Ovary (tissue), 3 donors: ENCODE data around the gene FBXL4.

ENCODE experiments used
- CTCF ChIP-seq, 3 donors: fragments of 450-650 bp in 2 of 3; fragments of 200-600 bp in 1 of 3; IDR thresholded peaks; one replicate each; pipeline versions ENCODE4 v1.5.1 to v1.8.0; 2016 to 2022; ENCODE audit warnings: antibody characterized with exemption in 3 of 3, mild to moderate bottlenecking in 1 of 3
- POLR2A ChIP-seq: fragments of 450-650 bp; IDR thresholded peaks from one replicate; pipeline ENCODE4 v1.6.1; 2017; ENCODE audit warnings: antibody characterized with exemption, mild to moderate bottlenecking, moderate library complexity
- donor health status: DM: no; HTN: no; CAD: no.

- TF ChIP-seq POLR2A = no peak
- TF ChIP-seq CTCF (IDR thresholded peaks at IDR 0.05) = no peak
Measured at GRCh38 chr6:98833307-98834059, 114.3 kb downstream of the FBXL4 start.
